NB4 (cell line): Measurements from ENCODE around the gene BNC2.
A peak's percentile ranks its signal among the peaks of the same experiment; 100 is the strongest.

Experiments
- DNase-seq: peaks from one replicate; pipeline ENCODE4 v3.0.0; 2010; ENCODE audit warnings: low read depth
- H3K4me3 ChIP-seq: one replicate; pipeline ENCODE4 v1.5.1; 2011; ENCODE audit warnings: mild to moderate bottlenecking, low read depth, low read length, moderate library complexity
- CTCF ChIP-seq: IDR thresholded peaks from one replicate; pipeline ENCODE4 v1.5.1; 2012; ENCODE audit warnings: low read depth, low read length
- MYC ChIP-seq: IDR thresholded peaks from 2 replicates; pipeline ENCODE4 v1.6.1; 2011; ENCODE audit warnings: low read depth, low read length
- POLR2A ChIP-seq: IDR thresholded peaks from 2 replicates; pipeline ENCODE4 v1.6.1; 2011; ENCODE audit warnings: mild to moderate bottlenecking; ENCODE audit not compliant: insufficient read length; ENCODE audit errors: extremely low read depth
- TF ChIP-seq, protein P1 (sequence below): IDR thresholded peaks from 2 replicates; pipeline ENCODE4 v1.6.1; 2011; ENCODE audit warnings: low read depth, low read length

The BNC2 gene

DNA sequence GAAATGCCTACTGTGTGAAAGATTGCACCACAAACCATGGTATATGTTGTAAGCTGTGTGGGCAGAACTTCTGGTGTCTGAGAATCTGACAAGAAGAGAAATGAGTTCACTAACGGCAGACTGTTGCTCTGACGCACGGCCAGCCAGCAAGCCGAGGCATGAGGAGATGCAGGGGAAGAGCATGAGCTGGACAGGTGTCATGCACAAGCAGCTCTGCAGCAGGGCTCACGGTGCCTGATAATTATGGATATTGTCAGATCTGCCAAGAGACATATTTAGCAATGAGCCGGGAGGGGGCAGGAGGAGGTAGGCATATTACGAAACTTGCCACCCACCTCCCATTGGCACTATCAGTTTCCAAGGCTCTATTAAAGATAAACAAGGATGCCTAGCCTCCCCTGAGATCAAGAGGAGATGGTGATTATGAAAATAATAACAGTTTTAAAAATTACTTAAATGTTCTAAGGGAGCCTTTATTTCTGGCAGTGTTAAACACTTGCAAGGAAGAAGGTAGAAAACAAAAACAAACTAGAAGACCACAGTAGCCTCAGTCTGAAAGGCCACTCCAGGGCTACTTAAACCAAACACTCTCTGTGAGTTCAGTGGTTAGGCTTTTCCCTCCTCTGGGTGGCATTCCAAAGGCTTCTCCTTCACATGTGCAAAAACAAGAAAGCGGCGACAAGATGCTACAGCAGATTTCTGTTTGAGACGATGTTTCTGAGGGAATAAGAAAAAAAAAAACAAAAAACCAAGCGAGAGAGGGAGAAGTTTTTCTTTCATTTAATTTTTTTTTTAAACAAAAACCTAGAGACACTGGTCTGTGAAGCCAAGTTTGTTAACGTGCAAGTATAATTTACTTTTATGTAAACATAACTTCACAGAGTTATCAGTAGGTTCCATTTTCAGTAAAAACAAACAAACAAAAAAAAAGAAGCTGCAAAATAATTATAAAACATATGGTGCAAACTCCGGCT is 339.5 kb downstream of the BNC2 start:
- DNase-seq = peak; percentile 94
- TF ChIP-seq, protein P1, sequence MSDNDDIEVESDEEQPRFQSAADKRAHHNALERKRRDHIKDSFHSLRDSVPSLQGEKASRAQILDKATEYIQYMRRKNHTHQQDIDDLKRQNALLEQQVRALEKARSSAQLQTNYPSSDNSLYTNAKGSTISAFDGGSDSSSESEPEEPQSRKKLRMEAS = peak; percentile 84
- TF ChIP-seq CTCF = no peak
- TF ChIP-seq MYC = peak; percentile 87
- H3K4me3 ChIP-seq = peak overlapping the region; percentile 16

- DNase-seq = no peak
- no peak overlapping the region for H3K4me3 ChIP-seq
- TF ChIP-seq CTCF (no peak), POLR2A (no peak)
These were observed 342.9 kb downstream of the BNC2 start for GRCh38 chr9:16527573-16527972.

DNA sequence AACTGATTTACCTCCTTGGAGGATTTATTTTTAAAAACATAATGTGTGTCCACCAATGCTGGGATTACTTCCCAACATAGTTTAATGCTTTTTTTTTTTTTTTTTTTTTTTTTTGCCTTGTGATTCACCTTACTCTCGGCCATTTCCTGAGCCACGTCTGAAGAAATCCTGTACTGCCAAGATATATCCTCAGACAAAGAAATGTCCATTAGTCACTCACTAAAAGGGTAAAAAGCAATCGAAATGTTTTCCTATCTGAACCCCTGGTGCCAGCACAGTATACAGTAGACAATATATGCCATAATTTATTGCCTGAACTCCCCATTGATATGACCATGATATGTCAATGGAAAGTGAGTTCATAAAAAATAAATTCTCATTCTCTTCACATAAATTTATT is 344.1 kb downstream of the BNC2 start:
- TF ChIP-seq, protein P1 = no peak
- TF ChIP-seq CTCF = no peak
- TF ChIP-seq MYC = no peak
- no peak for TF ChIP-seq POLR2A
- DNase-seq = no peak
- H3K4me3 ChIP-seq = no peak overlapping the region

GRCh38 chr9:16524823-16525222 is 345.6 kb downstream of the BNC2 start:
- TF ChIP-seq POLR2A = no peak
- TF ChIP-seq, protein P1 = no peak
- DNase-seq = no peak
- H3K4me3 ChIP-seq = no peak overlapping the region

GRCh38 chr9:16524078-16524477 is 346.4 kb downstream of the BNC2 start:
- DNase-seq = no peak
- TF ChIP-seq, protein P1 = no peak
- no peak for TF ChIP-seq CTCF
- TF ChIP-seq POLR2A = no peak
- no peak for TF ChIP-seq MYC
- H3K4me3 ChIP-seq = no peak overlapping the region

- DNase-seq = peak; percentile 86
- no peak overlapping the region for H3K4me3 ChIP-seq
These were observed 348.5 kb downstream of the BNC2 start for GRCh38 chr9:16521868-16522411.

More at GRCh38 chr9:16521868-16522411, 348.5 kb downstream of the BNC2 start:
- TF ChIP-seq POLR2A (no peak), MYC (0 out of 2 replicates have a peak, but pooled peaks have one; percentile 39)
- TF ChIP-seq, protein P1 = peak; percentile 75
